ENCODE measurements around the gene NFKBIL1.

GRCh38 chr6:31557443-31558317 lies 10.3 kb downstream of the NFKBIL1 start:
- TF ChIP-seq CTCF (IDR thresholded peaks at IDR 0.05), result no peak
- TF ChIP-seq POLR2A (IDR thresholded peaks at IDR 0.05), result no peak
